NB4 (cell line): Measurements from ENCODE around the gene ROBO1.

ENCODE experiments used
- MYC ChIP-seq: IDR thresholded peaks from 2 replicates; pipeline ENCODE4 v1.6.1; 2011; ENCODE audit warnings: low read depth, low read length
- POLR2A ChIP-seq: IDR thresholded peaks from 2 replicates; pipeline ENCODE4 v1.6.1; 2011; ENCODE audit warnings: mild to moderate bottlenecking; ENCODE audit not compliant: insufficient read length; ENCODE audit errors: extremely low read depth
- TF ChIP-seq, protein P1 (sequence below): IDR thresholded peaks from one replicate; pipeline ENCODE4 v1.5.1; 2012; ENCODE audit warnings: low read depth, low read length

DNA sequence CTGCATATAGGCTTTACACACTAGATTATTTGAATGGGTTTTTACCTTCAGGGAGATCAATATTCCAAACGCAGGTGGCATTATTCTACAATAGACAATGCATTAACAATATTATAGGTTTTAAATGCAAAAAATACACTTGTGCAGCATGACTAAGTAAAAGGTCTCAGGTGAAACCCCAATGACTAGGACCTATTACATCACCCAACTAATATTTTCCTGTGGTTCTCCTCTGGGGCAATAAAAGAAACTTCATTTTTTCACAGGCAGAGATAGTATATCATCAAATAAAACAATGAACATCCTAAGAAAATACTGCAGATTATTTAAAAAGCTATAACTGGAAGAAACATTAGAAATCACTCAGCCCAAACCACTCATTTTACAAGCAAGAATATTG, 375.3 kb downstream of the ROBO1 start:
- TF ChIP-seq, protein P1, sequence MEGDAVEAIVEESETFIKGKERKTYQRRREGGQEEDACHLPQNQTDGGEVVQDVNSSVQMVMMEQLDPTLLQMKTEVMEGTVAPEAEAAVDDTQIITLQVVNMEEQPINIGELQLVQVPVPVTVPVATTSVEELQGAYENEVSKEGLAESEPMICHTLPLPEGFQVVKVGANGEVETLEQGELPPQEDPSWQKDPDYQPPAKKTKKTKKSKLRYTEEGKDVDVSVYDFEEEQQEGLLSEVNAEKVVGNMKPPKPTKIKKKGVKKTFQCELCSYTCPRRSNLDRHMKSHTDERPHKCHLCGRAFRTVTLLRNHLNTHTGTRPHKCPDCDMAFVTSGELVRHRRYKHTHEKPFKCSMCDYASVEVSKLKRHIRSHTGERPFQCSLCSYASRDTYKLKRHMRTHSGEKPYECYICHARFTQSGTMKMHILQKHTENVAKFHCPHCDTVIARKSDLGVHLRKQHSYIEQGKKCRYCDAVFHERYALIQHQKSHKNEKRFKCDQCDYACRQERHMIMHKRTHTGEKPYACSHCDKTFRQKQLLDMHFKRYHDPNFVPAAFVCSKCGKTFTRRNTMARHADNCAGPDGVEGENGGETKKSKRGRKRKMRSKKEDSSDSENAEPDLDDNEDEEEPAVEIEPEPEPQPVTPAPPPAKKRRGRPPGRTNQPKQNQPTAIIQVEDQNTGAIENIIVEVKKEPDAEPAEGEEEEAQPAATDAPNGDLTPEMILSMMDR, result no peak
- TF ChIP-seq MYC, result no peak
- no peak for TF ChIP-seq POLR2A
